HepG2 (cell line): Measurements from ENCODE around the gene MYO5B. TPM values are rescaled to one million over a fixed set of nuclear protein-coding genes. Genes with fewer than 3 reads are reported as not detected.

Experiments used
- ATAC-seq: fragments of 200-7000 bp; cut with Tn5 transposase; 3 replicates; pipeline ENCODE4 v1.9.1; 2020; ENCODE audit warnings: mild to moderate bottlenecking, moderate library complexity
- BruUV-seq: library from RNA; stranded (reverse); fragments of 400-500 nt; replicated peaks from 2 replicates; lab custom pipeline; 2021; lab: Mats Ljungman, UMichigan
- CTCF ChIA-PET: fragments of 300-600 bp; formaldehyde crosslinking; extraction: SDS; loops from one replicate; lab custom pipeline; 2021; ENCODE audit warnings: low total read pairs, inconsistent platforms, low intra/inter-chr PET ratio; lab: Yijun Ruan, JAX
- POLR2A ChIA-PET: fragments of 350-600 bp; sonication (Branson Sonifier 250); formaldehyde crosslinking; loops from one replicate; lab custom pipeline; 2020; ENCODE audit warnings: antibody characterized with exemption, inconsistent platforms; lab: Yijun Ruan, JAX
- DNase-seq: peaks from one replicate; pipeline ENCODE4 v3.0.0-alpha.2; 2015; ENCODE audit warnings: low spot score
- FAIRE-seq: peaks from 3 replicates; lab custom pipeline; 2011; peaks lifted over from hg19 to GRCh38; lab: Jason Lieb, UNC
- H2AFZ ChIP-seq: one replicate; pipeline ENCODE4 v1.6.1; 2011; ENCODE audit warnings: low read length, inconsistent platforms
- H3K27ac ChIP-seq: fragments of 300-600 bp; 3 replicates; pipeline ENCODE4 v1.8.0; 2011; ENCODE audit warnings: mixed run types, mild to moderate bottlenecking, mixed read lengths, low read length, inconsistent platforms; ENCODE audit not compliant: insufficient read depth; ENCODE audit errors: extremely low read length
- H3K27me3 ChIP-seq, 2 experiments: fragments of 200-600 bp in 1 of 2; 2 replicates in 1 of 2; 3 replicates in 1 of 2; pipeline versions ENCODE4 v1.6.0 to v1.8.0; 2011; ENCODE audit warnings: low read length in 2 of 2, mild to moderate bottlenecking in 2 of 2, moderate library complexity in 2 of 2, inconsistent platforms in 1 of 2; ENCODE audit not compliant: insufficient read depth in 2 of 2, control insufficient read depth in 1 of 2
- H3K36me3 ChIP-seq, 2 experiments: fragments of 200-600 bp in 1 of 2; replicated peaks in 1 of 2; 2 replicates in 1 of 2; 3 replicates in 1 of 2; pipeline versions ENCODE4 v1.5.1 to v1.8.0; 2011; ENCODE audit warnings: low read length in 2 of 2, inconsistent platforms in 1 of 2; ENCODE audit not compliant: insufficient read depth in 2 of 2, control insufficient read depth in 1 of 2
- H3K4me1 ChIP-seq: 2 replicates; pipeline ENCODE4 v1.5.1; 2012; ENCODE audit warnings: low read length, inconsistent platforms; ENCODE audit not compliant: insufficient read depth
- H3K4me2 ChIP-seq: 2 replicates; pipeline ENCODE4 v1.6.0; 2011; ENCODE audit warnings: low read depth, low read length, inconsistent platforms
- H3K4me3 ChIP-seq, 3 experiments: fragments of 200-600 bp in 1 of 3; sonication (generic), shearing (Covaris generic) in 1 of 3; replicated peaks in 1 of 3; 2 replicates each; pipeline ENCODE4 v1.5.1; 2011 to 2016; ENCODE audit warnings: low read length in 3 of 3, inconsistent platforms in 2 of 3, low read depth in 2 of 3, mild to moderate bottlenecking in 2 of 3, control low read depth in 1 of 3, mixed read lengths in 1 of 3; ENCODE audit not compliant: insufficient read depth in 1 of 3
- H3K79me2 ChIP-seq: one replicate; pipeline ENCODE4 v1.6.1; 2011; ENCODE audit warnings: low read length, inconsistent platforms; ENCODE audit not compliant: insufficient read depth
- H3K9ac ChIP-seq: 2 replicates; pipeline ENCODE4 v1.6.0; 2011; ENCODE audit warnings: mild to moderate bottlenecking, low read depth, low read length, inconsistent platforms; ENCODE audit not compliant: insufficient read depth
- H3K9me3 ChIP-seq: 2 replicates; pipeline ENCODE4 v1.5.1; 2012; ENCODE audit warnings: mild to moderate bottlenecking, low read length
- H4K20me1 ChIP-seq: 2 replicates; pipeline ENCODE4 v1.6.0; 2011; ENCODE audit warnings: inconsistent platforms, mild to moderate bottlenecking, low read length, moderate library complexity; ENCODE audit not compliant: insufficient read depth
- BCL6 ChIP-seq: IDR thresholded peaks from 2 replicates; pipeline ENCODE4 v1.6.1; 2016; ENCODE audit warnings: missing genetic modification reagents, missing compliant biosample characterization
- CBX1 ChIP-seq: IDR thresholded peaks from one replicate; pipeline ENCODE4 v1.6.1; 2016; ENCODE audit warnings: antibody characterized with exemption, low read depth
- CSRNP1 ChIP-seq: sonication (generic); formaldehyde crosslinking; IDR thresholded peaks from 2 replicates; pipeline ENCODE4 v1.8.1; 2023; ENCODE audit warnings: mild to moderate bottlenecking, missing genetic modification reagents
- FOXO1 ChIP-seq: sonication (generic); formaldehyde crosslinking; IDR thresholded peaks from 2 replicates; pipeline ENCODE4 v1.4.0; 2020; ENCODE audit warnings: missing genetic modification reagents
- GABPB1 ChIP-seq: IDR thresholded peaks from 2 replicates; pipeline ENCODE4 v1.6.1; 2016; ENCODE audit warnings: mild to moderate bottlenecking, missing genetic modification reagents, moderate library complexity, missing compliant biosample characterization
- HCFC1 ChIP-seq: fragments of 150-350 bp; IDR thresholded peaks from 2 replicates; pipeline ENCODE4 v1.6.1; 2014; ENCODE audit warnings: low read depth, low read length
- IRX3 ChIP-seq: sonication (generic); formaldehyde crosslinking; IDR thresholded peaks from 2 replicates; pipeline ENCODE4 v1.8.1; 2023; ENCODE audit warnings: mild to moderate bottlenecking, low read depth, missing genetic modification reagents, borderline replicate concordance
- RCOR2 ChIP-seq: IDR thresholded peaks from 2 replicates; pipeline ENCODE4 v1.6.1; 2016; ENCODE audit warnings: missing biosample characterization, missing genetic modification reagents
- SCMH1 ChIP-seq: sonication (generic); formaldehyde crosslinking; IDR thresholded peaks from 2 replicates; pipeline ENCODE4 v1.9.0; 2021; ENCODE audit warnings: missing genetic modification reagents, mild to moderate bottlenecking, borderline replicate concordance
- ZBTB38 ChIP-seq: sonication (generic); formaldehyde crosslinking; IDR thresholded peaks from 2 replicates; pipeline ENCODE4 v1.5.1; 2020; ENCODE audit warnings: mild to moderate bottlenecking, missing genetic modification reagents
- ZFP91 ChIP-seq: sonication (generic); formaldehyde crosslinking; IDR thresholded peaks from 2 replicates; pipeline ENCODE4 v1.9.0; 2022; ENCODE audit warnings: missing genetic modification reagents, mild to moderate bottlenecking, borderline replicate concordance
- ZNF143 ChIP-seq: sonication (generic); formaldehyde crosslinking; IDR thresholded peaks from 2 replicates; pipeline ENCODE4 v1.4.0; 2020; ENCODE audit warnings: missing genetic modification reagents
- ZNF550 ChIP-seq: sonication (generic); formaldehyde crosslinking; IDR thresholded peaks from 2 replicates; pipeline ENCODE4 v1.4.0; 2020; ENCODE audit warnings: mild to moderate bottlenecking, missing genetic modification reagents, borderline replicate concordance
- WGBS: methylation state at CpG from one replicate; pipeline ENCODE4 v1.1.6; 2017; ENCODE audit warnings: low lambda C conversion rate; 5-methylcytosine and 5-hydroxymethylcytosine counted together
- in situ Hi-C: cut with HindIII; loops from 2 replicates; pipeline ENCODE4 v1.10.0; 2017; ENCODE audit warnings: low pct_unique_long_range_greater_than_20kb; ENCODE audit not compliant: extremely low pct_ligation_motif_present
- intact Hi-C: fragments of 100-400 bp; cut with micrococcal nuclease; formaldehyde crosslinking; loops from one replicate; pipeline ENCODE4 v1.10.0; 2022; ENCODE audit not compliant: unreplicated experiment
- polyA plus RNA-seq, 8 experiments: library from polyadenylated mRNA; depleted of rRNA in 3 of 8; stranded (reverse) in 7 of 8; unstranded in 1 of 8; fragments of >200 nt; fragmentation: Illumina TruSeq in 4 of 8; extraction: Trizol in 4 of 8; gene quantifications; 2 replicates each; pipeline versions ENCODE4 v1.2.1 to v1.2.3, GENCODE V29; 2011 to 2016; ENCODE audit warnings: low read depth in 4 of 8, missing spikeins in 1 of 8, mixed read lengths in 1 of 8; ENCODE audit not compliant: insufficient read depth in 1 of 8
- total RNA-seq, 5 experiments: library from RNA; depleted of rRNA; stranded (reverse); fragments of >200 nt; fragmentation: Illumina TruSeq; extraction: Trizol; gene quantifications; 2 replicates each; pipeline ENCODE4 v1.2.3, GENCODE V29; 2016; ENCODE audit warnings: low read depth in 1 of 5
- TF ChIP-seq, protein P1 (sequence below): sonication (generic); formaldehyde crosslinking; IDR thresholded peaks from 2 replicates; pipeline ENCODE4 v1.4.0; 2020; ENCODE audit warnings: missing genetic modification reagents

Gene MYO5B
- total and polyA plus RNA-seq, 2 of the 13 experiments (the other 11 are each of a cell fraction or from before 2014, with no cell fraction given): 13.1 to 24.0 TPM

DNA sequence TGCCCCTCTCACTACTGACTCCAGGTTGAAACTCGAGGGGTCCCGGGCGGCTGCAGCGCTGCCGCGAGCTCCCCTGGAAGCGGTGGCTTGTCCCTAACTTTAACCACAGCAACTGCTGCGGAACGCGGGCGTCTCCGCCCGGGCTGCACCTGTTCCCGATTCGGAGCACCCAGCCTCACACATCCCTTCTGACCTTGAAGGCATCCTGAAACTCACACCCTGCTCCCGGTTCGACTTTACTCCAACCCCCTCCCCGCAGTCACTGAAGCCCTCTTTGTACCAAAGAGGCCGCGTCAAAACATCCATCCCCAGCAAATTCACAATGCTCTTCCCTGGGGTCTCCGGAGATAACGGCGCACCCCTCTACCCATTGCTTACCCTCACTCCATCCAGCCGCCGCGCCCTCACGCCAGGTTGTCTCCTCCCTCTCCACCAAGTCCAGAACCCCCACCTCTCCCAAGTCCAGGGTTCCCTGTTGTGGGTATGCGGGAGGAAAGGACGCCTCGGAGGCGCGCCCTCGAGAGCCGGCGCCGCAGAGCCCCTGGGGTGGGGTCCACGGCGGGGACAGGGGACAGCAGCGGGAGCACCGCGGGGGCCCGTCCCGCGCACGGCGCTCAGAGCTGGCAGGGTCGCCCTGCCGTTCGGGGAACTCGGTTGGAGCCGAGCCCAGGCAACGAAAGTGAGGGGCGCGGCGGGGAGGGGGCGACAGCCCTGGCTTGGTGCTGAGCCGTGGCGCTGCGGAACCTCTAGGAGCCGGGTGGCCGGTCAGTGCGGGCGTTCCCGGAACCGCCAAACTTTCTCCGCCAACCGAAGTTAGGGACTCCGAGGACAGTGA is 934 bp downstream of the MYO5B start (continued):
- TF ChIP-seq ZFP91: peak; percentile 20; the same call in 1 of the 2 replicates
- TF ChIP-seq IRX3 (CRISPR knock-in tag): 0 out of 2 replicates have a peak, but pooled peaks have one; percentile 28
- TF ChIP-seq HCFC1: no peak
- TF ChIP-seq BCL6 (CRISPR knock-in tag): no peak

- intact Hi-C loops (no loop called here), in situ Hi-C loops (loop anchor here (10.0 kb wide), 1 partner anchor 278 kb away; no protein-coding TSS in a partner anchor)
- Histone ChIP-seq H3K4me3 (peak overlapping the region; percentile 73 to 90 (median 83); a peak in 5 of 6 replicates), H4K20me1 (no peaks in the 10 kb centered on the region), H3K4me1 (peaks cover 42% of the 10 kb centered on the region), H3K36me3 (no peaks in the 10 kb centered on the region), H3K9ac (peak overlapping the region; percentile 36; the same call in 1 of the 2 replicates), H3K27ac (no peak overlapping the region), H3K27me3 (peaks cover 0 to 14% of the 10 kb centered on the region in 2 experiments; a peak in 3 of 5 replicates), H3K9me3 (no peaks in the 10 kb centered on the region), H3K4me2 (peak overlapping the region; percentile 96), H3K79me2 (peaks cover 3% of the 10 kb centered on the region), H2AFZ (no peak overlapping the region)
- CTCF ChIA-PET: no interaction called here
- WGBS: 16% methylated on average over 13 of the region's 31 CpGs
- no peak; the same call in 2 of the 3 replicates for ATAC-seq
- no peak for FAIRE-seq
- TSS peak; percentile 38 for BruUV-seq
- no peak for DNase-seq
- POLR2A ChIA-PET: no interaction called here
- no peak for TF ChIP-seq RCOR2 (CRISPR knock-in tag)
- peak; percentile 46; the same call in 1 of the 2 replicates for TF ChIP-seq ZBTB38
- TF ChIP-seq CBX1: no peak
- TF ChIP-seq ZNF550 (CRISPR knock-in tag): no peak
- TF ChIP-seq ZNF143: no peak
- TF ChIP-seq SCMH1 (CRISPR knock-in tag): no peak
- TF ChIP-seq, protein P1, sequence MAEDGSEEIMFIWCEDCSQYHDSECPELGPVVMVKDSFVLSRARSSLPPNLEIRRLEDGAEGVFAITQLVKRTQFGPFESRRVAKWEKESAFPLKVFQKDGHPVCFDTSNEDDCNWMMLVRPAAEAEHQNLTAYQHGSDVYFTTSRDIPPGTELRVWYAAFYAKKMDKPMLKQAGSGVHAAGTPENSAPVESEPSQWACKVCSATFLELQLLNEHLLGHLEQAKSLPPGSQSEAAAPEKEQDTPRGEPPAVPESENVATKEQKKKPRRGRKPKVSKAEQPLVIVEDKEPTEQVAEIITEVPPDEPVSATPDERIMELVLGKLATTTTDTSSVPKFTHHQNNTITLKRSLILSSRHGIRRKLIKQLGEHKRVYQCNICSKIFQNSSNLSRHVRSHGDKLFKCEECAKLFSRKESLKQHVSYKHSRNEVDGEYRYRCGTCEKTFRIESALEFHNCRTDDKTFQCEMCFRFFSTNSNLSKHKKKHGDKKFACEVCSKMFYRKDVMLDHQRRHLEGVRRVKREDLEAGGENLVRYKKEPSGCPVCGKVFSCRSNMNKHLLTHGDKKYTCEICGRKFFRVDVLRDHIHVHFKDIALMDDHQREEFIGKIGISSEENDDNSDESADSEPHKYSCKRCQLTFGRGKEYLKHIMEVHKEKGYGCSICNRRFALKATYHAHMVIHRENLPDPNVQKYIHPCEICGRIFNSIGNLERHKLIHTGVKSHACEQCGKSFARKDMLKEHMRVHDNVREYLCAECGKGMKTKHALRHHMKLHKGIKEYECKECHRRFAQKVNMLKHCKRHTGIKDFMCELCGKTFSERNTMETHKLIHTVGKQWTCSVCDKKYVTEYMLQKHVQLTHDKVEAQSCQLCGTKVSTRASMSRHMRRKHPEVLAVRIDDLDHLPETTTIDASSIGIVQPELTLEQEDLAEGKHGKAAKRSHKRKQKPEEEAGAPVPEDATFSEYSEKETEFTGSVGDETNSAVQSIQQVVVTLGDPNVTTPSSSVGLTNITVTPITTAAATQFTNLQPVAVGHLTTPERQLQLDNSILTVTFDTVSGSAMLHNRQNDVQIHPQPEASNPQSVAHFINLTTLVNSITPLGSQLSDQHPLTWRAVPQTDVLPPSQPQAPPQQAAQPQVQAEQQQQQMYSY: 0 out of 2 replicates have a peak, but pooled peaks have one; percentile 56
- no peak for TF ChIP-seq FOXO1
- no peak for TF ChIP-seq CSRNP1 (CRISPR knock-in tag)
- no peak for TF ChIP-seq GABPB1 (CRISPR knock-in tag)
Observed at GRCh38 chr18:50192995-50193795, 1.8 kb downstream of the MYO5B start.
